Tongue (tissue), 3 donors: ENCODE measurements around the gene TAF4. TPM values are rescaled to one million over a fixed set of nuclear protein-coding genes. Genes with fewer than 3 reads are reported as not detected.

Experiments used
- DNase-seq: peaks from one replicate; pipeline ENCODE4 v3.0.0-alpha.2; 2015
- small RNA-seq: library from RNA; depleted of rRNA; stranded (forward); fragments of <200 nt; gene quantifications from one replicate; pipeline ENCODE3, GENCODE V24; 2014; ENCODE audit warnings: low replicate concordance
- total RNA-seq: library from RNA; depleted of rRNA; stranded (reverse); fragments of >200 nt; gene quantifications from one replicate; pipeline ENCODE4 v1.2.3, GENCODE V29; 2014

The TAF4 gene
- total RNA-seq, 1 donor from 2014 or later, result 18.5 TPM

- DNase-seq, result no peak
Observed at GRCh38 chr20:61929561-61929960, 136.1 kb downstream of the TAF4 start.

GRCh38 chr20:61927826-61928541 is 137.7 kb downstream of the TAF4 start:
- DNase-seq, result no peak

GRCh38 chr20:61927193-61927825 is 138.4 kb downstream of the TAF4 start:
- DNase-seq, result no peak

- DNase-seq, result no peak
Observed at GRCh38 chr20:61926796-61927192, 138.9 kb downstream of the TAF4 start.

DNA sequence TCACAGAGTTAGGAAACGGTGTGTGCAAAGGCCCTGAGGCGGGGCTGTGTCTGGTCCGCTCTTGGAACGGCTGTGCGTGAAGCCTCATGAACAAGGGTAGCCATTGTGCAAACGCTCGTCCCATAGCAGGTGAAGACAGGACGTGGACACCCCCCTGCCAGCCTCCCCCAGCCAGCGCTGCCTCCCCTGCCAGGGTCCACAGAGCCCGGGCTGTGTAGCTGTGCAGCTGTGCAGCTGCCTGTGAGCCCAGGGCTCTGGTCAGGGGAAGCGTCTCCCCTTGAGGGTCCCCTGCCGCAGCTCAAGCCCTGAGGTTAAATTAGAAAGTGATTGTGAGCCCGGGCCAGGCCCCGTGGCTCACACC is 139.4 kb downstream of the TAF4 start:
- no peak for DNase-seq

DNA sequence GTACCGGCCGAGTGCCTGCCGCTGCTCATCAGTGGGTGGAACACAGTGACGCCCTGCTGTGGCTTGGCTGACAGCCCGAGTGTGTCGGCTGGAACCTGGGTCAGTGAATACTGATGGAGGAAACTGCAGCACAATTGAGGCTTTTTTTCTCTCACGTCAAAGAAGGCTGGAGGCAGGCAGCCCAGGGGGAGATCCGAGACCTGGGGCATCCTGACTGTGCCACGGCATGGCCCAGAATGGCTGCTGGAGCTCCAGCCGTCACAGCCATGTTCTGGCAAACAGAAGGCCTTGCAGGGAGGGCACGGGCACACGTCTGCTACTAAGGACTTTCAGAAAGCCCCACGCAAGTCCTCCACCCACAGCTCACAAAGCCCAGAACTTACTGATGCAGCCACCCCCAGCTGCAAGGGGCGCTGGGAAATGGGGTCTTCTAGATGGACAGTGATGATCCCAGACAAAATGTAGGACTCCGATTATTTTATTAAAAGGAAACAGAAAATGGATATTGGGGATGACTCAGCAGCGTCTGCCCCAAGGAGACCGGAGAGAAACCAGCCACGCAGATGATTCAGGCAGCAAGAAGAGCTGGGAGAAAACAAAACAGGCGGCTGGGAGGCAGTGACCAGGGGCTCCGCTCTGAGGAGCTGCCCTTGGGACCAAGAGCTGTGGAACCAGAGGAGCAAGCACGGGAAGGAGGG is 140.0 kb downstream of the TAF4 start:
- no peak for DNase-seq

DNA sequence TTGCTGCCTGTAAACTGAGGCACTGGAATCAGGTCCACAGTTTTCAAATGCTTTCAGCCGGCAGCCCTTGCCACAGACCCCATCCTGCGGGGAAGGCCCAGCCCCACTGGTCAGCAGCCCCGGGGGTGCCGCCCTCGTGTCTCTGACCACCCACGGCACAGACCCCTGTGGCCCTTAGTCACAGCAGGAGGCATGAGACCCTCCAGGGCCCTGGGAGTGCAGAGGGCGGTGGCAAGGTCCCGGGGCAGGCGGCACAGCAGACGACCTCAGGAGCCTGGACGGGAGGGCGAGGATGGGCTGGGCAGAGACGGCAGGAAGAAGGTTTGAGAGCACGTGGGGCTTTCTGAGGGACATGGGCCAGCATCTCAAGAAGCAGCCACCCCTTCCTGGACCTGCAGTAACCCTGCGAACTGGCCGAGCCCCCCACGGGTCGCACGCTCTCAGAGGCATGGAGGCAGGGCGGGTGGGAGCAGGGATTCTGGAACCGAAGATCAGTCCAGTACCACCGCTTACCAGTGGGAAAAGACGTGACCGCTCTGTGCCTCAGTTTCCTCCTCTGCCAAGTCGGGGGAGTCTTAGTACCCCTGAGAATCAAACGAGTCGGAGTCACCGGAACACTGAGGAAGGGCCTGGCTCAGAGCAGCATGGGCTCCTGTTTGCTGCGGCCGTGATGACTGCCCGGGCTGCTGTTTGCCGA is 140.7 kb downstream of the TAF4 start:
- DNase-seq, result no peak

Small RNAs within 50 kb of the gene (small RNA-seq; reads per million reads assigned to genes)
- gene MIR3195, result not detected

Other genes starting within 250 kb of the TAF4 start
- 82.9 TPM for gene LSM14B, start 56.6 kb upstream of the TAF4 start, total RNA-seq
- gene PSMA7, start 77.5 kb upstream of the TAF4 start, total RNA-seq, result 248 TPM
- gene SS18L1, start 77.9 kb upstream of the TAF4 start, total RNA-seq, result 18.9 TPM
- gene MTG2, start 117.1 kb upstream of the TAF4 start, total RNA-seq, result 24.2 TPM
- 0.62 TPM for gene HRH3, start 154.4 kb upstream of the TAF4 start, total RNA-seq
- gene OSBPL2, start 172.6 kb upstream of the TAF4 start, total RNA-seq, result 45.0 TPM
- 57.2 TPM for gene ADRM1, start 237.1 kb upstream of the TAF4 start, total RNA-seq